Measurements from ENCODE around the gene SORCS2.

The SORCS2 gene

GRCh38 chr4:7206911-7207567, 14.7 kb downstream of the SORCS2 start:
- TF ChIP-seq EZH2 (IDR thresholded peaks at IDR 0.05; ENCODE audit: borderline replicate concordance, low read length) (no peak), CTCF (IDR thresholded peaks at IDR 0.05; ENCODE audit: low read length) (no peak)
- no peaks in the 10 kb centered on the region for H3K9me3 ChIP-seq (ENCODE audit: low read length)
- no peaks in the 10 kb centered on the region for H3K9me2 ChIP-seq (ENCODE audit: low read depth, low read length)
- no peak overlapping the region for H3K4me3 ChIP-seq (ENCODE audit: low read depth, low read length, poor library complexity, severe bottlenecking)
- no peaks in the 10 kb centered on the region for H3K4me1 ChIP-seq (ENCODE audit: insufficient read depth, low read length, severe bottlenecking)
- H3K27ac ChIP-seq (ENCODE audit: low read depth, low read length, poor library complexity, severe bottlenecking), result no peak overlapping the region
- H2AFZ ChIP-seq (ENCODE audit: low read length), result no peak overlapping the region
- no peaks in the 10 kb centered on the region for H3F3A ChIP-seq (ENCODE audit: insufficient read depth, low read length)
- H3K4me2 ChIP-seq (ENCODE audit: low read length), result no peak overlapping the region
- no peaks in the 10 kb centered on the region for H3K27me3 ChIP-seq (ENCODE audit: insufficient read depth, low read length)
- H3K9ac ChIP-seq (ENCODE audit: low read length), result no peak overlapping the region
- no peaks in the 10 kb centered on the region for H3K79me2 ChIP-seq (ENCODE audit: insufficient read depth, low read length)
- no peaks in the 10 kb centered on the region for H4K20me1 ChIP-seq (ENCODE audit: insufficient read depth, low read length)
- no peaks in the 10 kb centered on the region for H3K36me3 ChIP-seq (ENCODE audit: insufficient read depth, low read length)

DNA sequence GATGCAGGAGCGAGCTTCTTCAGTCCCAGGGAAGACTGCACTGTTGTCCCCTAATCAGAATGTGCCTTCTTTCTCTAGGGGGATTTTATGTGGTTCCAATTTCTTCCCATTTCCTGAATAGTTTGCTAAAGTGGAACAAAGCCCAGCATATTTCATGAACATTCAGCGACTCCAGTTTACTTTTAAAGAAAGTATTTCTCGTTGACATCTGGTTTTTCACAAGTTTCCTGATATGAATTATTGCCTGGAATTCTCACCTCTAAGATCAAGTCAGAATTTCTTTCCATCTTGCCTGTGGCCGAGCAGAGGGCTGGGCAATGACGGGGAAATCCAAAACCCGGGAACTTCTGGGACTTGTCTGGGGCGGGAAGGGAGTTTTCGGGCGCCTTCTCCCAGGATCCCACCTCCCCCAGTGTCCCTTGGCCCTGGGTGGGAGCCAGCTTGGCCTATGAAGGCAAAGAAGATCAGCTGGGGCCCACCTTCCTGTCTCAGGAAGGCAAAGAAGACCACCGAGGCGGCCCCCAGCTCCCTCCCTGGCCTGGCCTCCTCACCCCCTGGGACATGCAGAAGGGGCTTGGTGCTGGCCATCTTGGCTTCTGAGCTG, 15.4 kb downstream of the SORCS2 start:
- H3K27ac ChIP-seq (ENCODE audit: low read depth, low read length, poor library complexity, severe bottlenecking), result no peak overlapping the region
- no peaks in the 10 kb centered on the region for H3K4me1 ChIP-seq (ENCODE audit: insufficient read depth, low read length, severe bottlenecking)
- H3K4me2 ChIP-seq (ENCODE audit: low read length), result no peak overlapping the region
- no peaks in the 10 kb centered on the region for H3K27me3 ChIP-seq (ENCODE audit: insufficient read depth, low read length)
- no peak overlapping the region for H2AFZ ChIP-seq (ENCODE audit: low read length)
- no peak overlapping the region for H3K9ac ChIP-seq (ENCODE audit: low read length)
- no peaks in the 10 kb centered on the region for H4K20me1 ChIP-seq (ENCODE audit: insufficient read depth, low read length)
- H3K79me2 ChIP-seq (ENCODE audit: insufficient read depth, low read length), result no peaks in the 10 kb centered on the region
- H3F3A ChIP-seq (ENCODE audit: insufficient read depth, low read length), result no peaks in the 10 kb centered on the region
- H3K9me2 ChIP-seq (ENCODE audit: low read depth, low read length), result no peaks in the 10 kb centered on the region
- no peaks in the 10 kb centered on the region for H3K9me3 ChIP-seq (ENCODE audit: low read length)
- H3K4me3 ChIP-seq (ENCODE audit: low read depth, low read length, poor library complexity, severe bottlenecking), result no peak overlapping the region
- no peaks in the 10 kb centered on the region for H3K36me3 ChIP-seq (ENCODE audit: insufficient read depth, low read length)
- TF ChIP-seq EZH2 (IDR thresholded peaks at IDR 0.05; ENCODE audit: borderline replicate concordance, low read length), result no peak
- no peak for TF ChIP-seq CTCF (IDR thresholded peaks at IDR 0.05; ENCODE audit: low read length)

- H3K36me3 ChIP-seq (ENCODE audit: insufficient read depth, low read length), result no peaks in the 10 kb centered on the region
- H3K9me3 ChIP-seq (ENCODE audit: low read length), result no peaks in the 10 kb centered on the region
- no peak overlapping the region for H3K9ac ChIP-seq (ENCODE audit: low read length)
- H3F3A ChIP-seq (ENCODE audit: insufficient read depth, low read length), result no peaks in the 10 kb centered on the region
- H3K4me2 ChIP-seq (ENCODE audit: low read length), result no peak overlapping the region
- H3K27me3 ChIP-seq (ENCODE audit: insufficient read depth, low read length), result no peaks in the 10 kb centered on the region
- no peaks in the 10 kb centered on the region for H3K9me2 ChIP-seq (ENCODE audit: low read depth, low read length)
- no peaks in the 10 kb centered on the region for H3K4me1 ChIP-seq (ENCODE audit: insufficient read depth, low read length, severe bottlenecking)
- H4K20me1 ChIP-seq (ENCODE audit: insufficient read depth, low read length), result no peaks in the 10 kb centered on the region
- H2AFZ ChIP-seq (ENCODE audit: low read length), result no peak overlapping the region
- H3K4me3 ChIP-seq (ENCODE audit: low read depth, low read length, poor library complexity, severe bottlenecking), result no peak overlapping the region
- H3K79me2 ChIP-seq (ENCODE audit: insufficient read depth, low read length), result no peaks in the 10 kb centered on the region
- no peak overlapping the region for H3K27ac ChIP-seq (ENCODE audit: low read depth, low read length, poor library complexity, severe bottlenecking)
- TF ChIP-seq CTCF (IDR thresholded peaks at IDR 0.05; ENCODE audit: low read length) (no peak), EZH2 (IDR thresholded peaks at IDR 0.05; ENCODE audit: borderline replicate concordance, low read length) (no peak)
Measured at GRCh38 chr4:7208509-7209451, 16.4 kb downstream of the SORCS2 start.

Data from OCI-LY1 (cell line).